ENCODE measurements around the gene GPS2. TPM values are rescaled to one million over a fixed set of nuclear protein-coding genes. Genes with fewer than 3 reads are reported as not detected.

Gene GPS2
- total and polyA plus RNA-seq, 11 donors: 51.0 to 118 (median 62.3) TPM

- 87 to 92% (median 92%) methylated on average over 15 to 16 of the region's 16 CpGs for WGBS, 4 donors
- intact Hi-C loops (cut with DNase I): loop anchor here in 4 of 10 donors (5.0 to 10.0 kb wide), 2 partner anchors 60 to 62 kb away; no protein-coding TSS in a partner anchor
- Histone ChIP-seq H3K4me1 (peaks cover 4 to 49% (median 23%) of the 10 kb centered on the region in 12 donors), H3K27me3 (peaks cover 0 to 26% (median 5%) of the 10 kb centered on the region in 9 donors), H3K9me3 (no peaks in the 10 kb centered on the region), H3K27ac (peak overlapping the region in 2 of 12 donors; percentile 97), H3K36me3 (peaks cover 0 to 46% (median 13%) of the 10 kb centered on the region in 9 donors), H3K4me3 (no peak overlapping the region)
- no peak for TF ChIP-seq POLR2A (IDR thresholded peaks at IDR 0.05)
- TF ChIP-seq, protein P1, sequence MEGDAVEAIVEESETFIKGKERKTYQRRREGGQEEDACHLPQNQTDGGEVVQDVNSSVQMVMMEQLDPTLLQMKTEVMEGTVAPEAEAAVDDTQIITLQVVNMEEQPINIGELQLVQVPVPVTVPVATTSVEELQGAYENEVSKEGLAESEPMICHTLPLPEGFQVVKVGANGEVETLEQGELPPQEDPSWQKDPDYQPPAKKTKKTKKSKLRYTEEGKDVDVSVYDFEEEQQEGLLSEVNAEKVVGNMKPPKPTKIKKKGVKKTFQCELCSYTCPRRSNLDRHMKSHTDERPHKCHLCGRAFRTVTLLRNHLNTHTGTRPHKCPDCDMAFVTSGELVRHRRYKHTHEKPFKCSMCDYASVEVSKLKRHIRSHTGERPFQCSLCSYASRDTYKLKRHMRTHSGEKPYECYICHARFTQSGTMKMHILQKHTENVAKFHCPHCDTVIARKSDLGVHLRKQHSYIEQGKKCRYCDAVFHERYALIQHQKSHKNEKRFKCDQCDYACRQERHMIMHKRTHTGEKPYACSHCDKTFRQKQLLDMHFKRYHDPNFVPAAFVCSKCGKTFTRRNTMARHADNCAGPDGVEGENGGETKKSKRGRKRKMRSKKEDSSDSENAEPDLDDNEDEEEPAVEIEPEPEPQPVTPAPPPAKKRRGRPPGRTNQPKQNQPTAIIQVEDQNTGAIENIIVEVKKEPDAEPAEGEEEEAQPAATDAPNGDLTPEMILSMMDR (IDR thresholded peaks at IDR 0.05): no peak
- ATAC-seq (no peak), DNase-seq (no peak)
These were observed 30.2 kb downstream of the GPS2 start for GRCh38 chr17:7284911-7285310.

DNA sequence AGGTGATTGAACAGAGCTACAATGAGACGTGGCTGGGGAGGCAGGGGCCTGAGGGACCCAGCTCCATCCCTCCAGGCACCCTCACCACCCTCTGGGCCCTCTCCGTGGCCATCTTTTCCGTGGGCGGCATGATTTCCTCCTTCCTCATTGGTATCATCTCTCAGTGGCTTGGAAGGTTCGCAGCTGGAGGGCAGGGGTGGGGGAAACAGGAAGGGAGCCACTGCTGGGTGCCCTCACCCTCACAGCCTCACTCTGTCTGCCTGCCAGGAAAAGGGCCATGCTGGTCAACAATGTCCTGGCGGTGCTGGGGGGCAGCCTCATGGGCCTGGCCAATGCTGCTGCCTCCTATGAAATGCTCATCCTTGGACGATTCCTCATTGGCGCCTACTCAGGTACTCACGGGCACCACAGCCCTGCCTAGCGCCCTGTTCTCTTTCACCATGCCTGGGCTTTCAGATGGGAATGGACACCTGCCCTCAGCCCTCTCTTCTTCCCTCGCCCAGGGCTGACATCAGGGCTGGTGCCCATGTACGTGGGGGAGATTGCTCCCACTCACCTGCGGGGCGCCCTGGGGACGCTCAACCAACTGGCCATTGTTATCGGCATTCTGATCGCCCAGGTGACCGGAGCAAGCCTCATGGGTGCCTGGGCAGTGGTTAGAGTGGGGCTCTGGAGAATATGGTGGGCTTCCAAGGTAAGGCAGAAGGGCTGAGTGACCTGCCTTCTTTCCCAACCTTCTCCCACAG, 31.5 kb downstream of the GPS2 start:
- ATAC-seq: no peak
- WGBS, 4 donors: 63 to 71% (median 67%) methylated on average over 17 to 18 of the region's 18 CpGs
- Histone ChIP-seq H3K36me3 (peaks cover 0 to 46% (median 13%) of the 10 kb centered on the region in 9 donors), H3K27ac (peak overlapping the region; percentile 84 to 99 (median 96)), H3K4me1 (peaks cover 4 to 49% (median 21%) of the 10 kb centered on the region in 12 donors), H3K9me3 (no peaks in the 10 kb centered on the region), H3K4me3 (peak overlapping the region in 11 of 12 donors; percentile 19 to 76 (median 65)), H3K27me3 (peaks cover 0 to 24% (median 3%) of the 10 kb centered on the region in 9 donors)
- TF ChIP-seq, protein P1 (IDR thresholded peaks at IDR 0.05): no peak
- TF ChIP-seq POLR2A (IDR thresholded peaks at IDR 0.05): no peak
- no peak for DNase-seq
- intact Hi-C loops (cut with DNase I): loop anchor here in 5 of 10 donors (1.0 to 10.0 kb wide), 3 partner anchors 9 to 64 kb away; no protein-coding TSS in a partner anchor

- intact Hi-C loops (cut with DNase I): loop anchor here in 5 of 10 donors (1.0 to 10.0 kb wide), 3 partner anchors 9 to 64 kb away; no protein-coding TSS in a partner anchor
- Histone ChIP-seq H3K27ac (peak overlapping the region; percentile 84 to 99 (median 96)), H3K36me3 (peaks cover 0 to 43% (median 13%) of the 10 kb centered on the region in 9 donors), H3K27me3 (peaks cover 0 to 24% (median 3%) of the 10 kb centered on the region in 9 donors), H3K9me3 (no peaks in the 10 kb centered on the region), H3K4me1 (peaks cover 4 to 49% (median 21%) of the 10 kb centered on the region in 12 donors), H3K4me3 (peak overlapping the region; percentile 19 to 76 (median 64))
- WGBS, 4 donors: 33 to 40% (median 34%) methylated on average over 6 of the region's 6 CpGs
- no peak for ATAC-seq
- TF ChIP-seq POLR2A (IDR thresholded peaks at IDR 0.05): no peak
- TF ChIP-seq, protein P1 (IDR thresholded peaks at IDR 0.05): peak in 1 of 12 donors; percentile 8
- DNase-seq: no peak
These were observed 32.3 kb downstream of the GPS2 start for GRCh38 chr17:7282752-7283321.

Measured in heart left ventricle (tissue), 16 donors.